Ovary (tissue), 9 donors: ENCODE data around the gene CRAMP1. TPM values are rescaled to one million over a fixed set of nuclear protein-coding genes. Genes with fewer than 3 reads are reported as not detected.
"Not testable (repeated sequence)": the region's sequence is repeated elsewhere in the genome, so short reads cannot be mapped to it uniquely, and the experiment has no call there.

Source experiments
- DNase-seq, 5 donors: peaks; one replicate each; pipeline ENCODE4 v3.0.0-alpha.2; 2019 to 2020
- H3K27ac ChIP-seq, 2 donors: fragments of 200-600 bp; one replicate each; pipeline versions ENCODE4 v1.5.1 to v1.8.0; 2019 to 2022
- H3K27me3 ChIP-seq: fragments of 200-600 bp; one replicate; pipeline ENCODE4 v1.8.0; 2022
- H3K36me3 ChIP-seq: fragments of 200-600 bp; sonication (generic); one replicate; pipeline ENCODE4 v1.5.1; 2019
- H3K4me1 ChIP-seq: one replicate; pipeline ENCODE4 v1.8.1; 2013; ENCODE audit warnings: mild to moderate bottlenecking, moderate library complexity; ENCODE audit not compliant: insufficient read depth
- H3K4me3 ChIP-seq: fragments of 200-600 bp; sonication (generic); one replicate; pipeline ENCODE4 v1.5.1; 2017
- H3K9me3 ChIP-seq, 2 donors: fragments of 200-600 bp in 1 of 2; sonication (generic) in 1 of 2; one replicate each; pipeline versions ENCODE4 v1.5.1 to v1.8.1; 2013 to 2019; ENCODE audit warnings: mild to moderate bottlenecking in 1 of 2, moderate library complexity in 1 of 2
- CTCF ChIP-seq, 3 donors: fragments of 450-650 bp in 2 of 3; fragments of 200-600 bp in 1 of 3; IDR thresholded peaks; one replicate each; pipeline versions ENCODE4 v1.5.1 to v1.8.0; 2016 to 2022; ENCODE audit warnings: antibody characterized with exemption in 3 of 3, mild to moderate bottlenecking in 1 of 3
- EP300 ChIP-seq: sonication (generic); formaldehyde crosslinking; IDR thresholded peaks from one replicate; pipeline ENCODE4 v1.6.1; 2017; ENCODE audit warnings: antibody characterized with exemption
- POLR2A ChIP-seq: fragments of 450-650 bp; IDR thresholded peaks from one replicate; pipeline ENCODE4 v1.6.1; 2017; ENCODE audit warnings: antibody characterized with exemption, mild to moderate bottlenecking, moderate library complexity
- WGBS, 3 donors: extraction: QIAGEN DNeasy Blood & Tissue Kit in 1 of 3; methylation state at CpG; one replicate each; pipeline versions ENCODE4 v1.1.5 to v1.1.7; 2013 to 2017; 5-methylcytosine and 5-hydroxymethylcytosine counted together
- intact Hi-C, 4 donors: fragments of 100-400 bp; cut with DNase I; formaldehyde crosslinking; loops; one replicate each; pipeline versions ENCODE4 v1.11.0 to v1.15.1; 2022 to 2023
- polyA plus RNA-seq, 2 donors: library from polyadenylated mRNA; stranded (reverse); fragments of 200-250 nt in 1 of 2; fragments of 350-450 nt in 1 of 2; fragmentation: Illumina TruSeq in 1 of 2; extraction: RNeasy Lipid Tissue Mini Kit (QIAGEN cat#74804) in 1 of 2; gene quantifications; one replicate each; pipeline ENCODE4 v1.2.3, GENCODE V29; 2013 to 2014
- total RNA-seq, 7 donors: library from RNA; depleted of rRNA in 2 of 7; stranded (reverse); fragments of >200 nt in 2 of 7; fragmentation: NEBNext Ultra II Directional in 3 of 7; extraction: Animal tissue kit (Norgen Biotek cat#: 25700) in 3 of 7; gene quantifications; one replicate each; pipeline versions ENCODE4 v1.1.0 to v1.2.4, GENCODE V29; 2016 to 2023
- donor health status: DM: no; HTN: no; CAD: no; lungs with moderate emphysema.
- donor health status: DM: no; HTN: no; CAD: no.
- donor health status: Bipolar disorder and iron deficiency.
- donor health status: DM: yes; HTN: yes; CAD: no.
- donor health status: DM: no; HTN: no; CAD: no.
- donor health status: DM: yes; HTN: yes; CAD: no.

CRAMP1 gene
- total and polyA plus RNA-seq, 9 donors, result 6.9 to 21.0 (median 17.4) TPM

GRCh38 chr16:1715220-1715619 lies 103.1 kb downstream of the CRAMP1 start:
- H3K4me1 ChIP-seq, result peaks cover 10% of the 10 kb centered on the region
- no peak for DNase-seq
- no peak for TF ChIP-seq POLR2A
- TF ChIP-seq CTCF (IDR thresholded peaks at IDR 0.05), result no peak
- TF ChIP-seq EP300, result no peak
- H3K9me3 ChIP-seq, result no peaks in the 10 kb centered on the region
- no peak overlapping the region for H3K27ac ChIP-seq
- intact Hi-C loops, result no loop called here
- no peaks in the 10 kb centered on the region for H3K36me3 ChIP-seq
- no peaks in the 10 kb centered on the region for H3K27me3 ChIP-seq
- 90 to 92% (median 91%) methylated on average over 12 of the region's 12 CpGs for WGBS, 3 donors
- no peak overlapping the region for H3K4me3 ChIP-seq

- H3K4me1 ChIP-seq, intact Hi-C loops, DNase-seq, H3K27me3 ChIP-seq, H3K9me3 ChIP-seq, H3K36me3 ChIP-seq, H3K27ac ChIP-seq, H3K4me3 ChIP-seq: not testable (repeated sequence)
- 79 to 87% (median 86%) methylated on average over 10 of the region's 10 CpGs for WGBS, 3 donors
Observed at GRCh38 chr16:1718236-1718635, 106.1 kb downstream of the CRAMP1 start.

GRCh38 chr16:1719559-1720229 lies 107.5 kb downstream of the CRAMP1 start:
- intact Hi-C loops, H3K4me1 ChIP-seq, H3K9me3 ChIP-seq, H3K36me3 ChIP-seq, H3K4me3 ChIP-seq, DNase-seq, H3K27me3 ChIP-seq, H3K27ac ChIP-seq: not testable (repeated sequence)
- WGBS, 3 donors, result 90 to 92% (median 90%) methylated on average over 12 of the region's 12 CpGs

- no peak overlapping the region for H3K27ac ChIP-seq
- no peaks in the 10 kb centered on the region for H3K9me3 ChIP-seq
- intact Hi-C loops, result no loop called here
- WGBS, 3 donors, result 90 to 91% (median 90%) methylated on average over 9 of the region's 9 CpGs
- H3K36me3 ChIP-seq, result no peaks in the 10 kb centered on the region
- no peak overlapping the region for H3K4me3 ChIP-seq
- no peak for DNase-seq
- no peaks in the 10 kb centered on the region for H3K27me3 ChIP-seq
- TF ChIP-seq POLR2A (no peak), CTCF (IDR thresholded peaks at IDR 0.05) (no peak), EP300 (no peak)
- H3K4me1 ChIP-seq, result peaks cover 2% of the 10 kb centered on the region
Observed at GRCh38 chr16:1721372-1721771, 109.2 kb downstream of the CRAMP1 start.

GRCh38 chr16:1723450-1724147 lies 111.4 kb downstream of the CRAMP1 start:
- 28 to 43% (median 29%) methylated on average over 6 of the region's 6 CpGs for WGBS, 3 donors
- no peak for DNase-seq
- H3K27ac ChIP-seq, result no peak overlapping the region

More at GRCh38 chr16:1723450-1724147, 111.4 kb downstream of the CRAMP1 start:
- TF ChIP-seq CTCF (IDR thresholded peaks at IDR 0.05), result peak in 1 of 3 donors; percentile 31
- no peak for TF ChIP-seq EP300
- H3K36me3 ChIP-seq, result no peaks in the 10 kb centered on the region
- no peaks in the 10 kb centered on the region for H3K9me3 ChIP-seq
- intact Hi-C loops, result no loop called here
- H3K4me3 ChIP-seq, result no peak overlapping the region
- peaks cover 2% of the 10 kb centered on the region for H3K4me1 ChIP-seq
- H3K27me3 ChIP-seq, result no peaks in the 10 kb centered on the region
